22Rv1 (cell line): ENCODE measurements around the gene PRELID3B.

Experiments
- CTCF ChIP-seq: fragments of 450-650 bp; IDR thresholded peaks from 2 replicates; pipeline ENCODE4 v1.5.1; 2017; ENCODE audit warnings: mild to moderate bottlenecking
- ZFX ChIP-seq: fragments of 450-650 bp; IDR thresholded peaks from 2 replicates; pipeline ENCODE4 v1.6.1; 2017; ENCODE audit warnings: antibody characterized with exemption, borderline replicate concordance

GRCh38 chr20:59001068-59001448 lies 41.5 kb downstream of the PRELID3B start:
- TF ChIP-seq CTCF (no peak), ZFX (no peak)
